ENCODE results near the gene DZIP3.
"Not testable (repeated sequence)": the region's sequence is repeated elsewhere in the genome, so short reads cannot be mapped to it uniquely, and the experiment has no call there.

The DZIP3 gene

GRCh38 chr3:108602249-108602934 lies 12.9 kb downstream of the DZIP3 start:
- DNase-seq = no peak

- no peak for DNase-seq
Measured at GRCh38 chr3:108602935-108603294, 13.4 kb downstream of the DZIP3 start.

- no peak for DNase-seq
Measured at GRCh38 chr3:108603691-108604090, 14.2 kb downstream of the DZIP3 start.

GRCh38 chr3:108605028-108605427 lies 15.5 kb downstream of the DZIP3 start:
- DNase-seq = no peak

- no peak for DNase-seq
Measured at GRCh38 chr3:108605491-108605890, 16.0 kb downstream of the DZIP3 start.

GRCh38 chr3:108608750-108609149 lies 19.2 kb downstream of the DZIP3 start:
- DNase-seq = no peak

- no peak for DNase-seq
Measured at GRCh38 chr3:108610651-108611050, 21.1 kb downstream of the DZIP3 start.

- DNase-seq = not testable (repeated sequence)
Measured at GRCh38 chr3:108616090-108616489, 26.6 kb downstream of the DZIP3 start.

GRCh38 chr3:108620250-108620649 lies 30.7 kb downstream of the DZIP3 start:
- DNase-seq = no peak

- no peak for DNase-seq
Measured at GRCh38 chr3:108623504-108623903, 34.0 kb downstream of the DZIP3 start.

GRCh38 chr3:108629974-108630373 lies 40.5 kb downstream of the DZIP3 start:
- DNase-seq = no peak

- no peak for DNase-seq
Measured at GRCh38 chr3:108642526-108642925, 53.0 kb downstream of the DZIP3 start.

- no peak for DNase-seq
Measured at GRCh38 chr3:108645364-108645763, 55.8 kb downstream of the DZIP3 start.

GRCh38 chr3:108655664-108656063 lies 66.1 kb downstream of the DZIP3 start:
- not testable (repeated sequence) for DNase-seq

- no peak for DNase-seq
Measured at GRCh38 chr3:108661699-108662098, 72.2 kb downstream of the DZIP3 start.

GRCh38 chr3:108662142-108662738 lies 72.7 kb downstream of the DZIP3 start:
- DNase-seq = no peak

GRCh38 chr3:108664266-108664665 lies 74.7 kb downstream of the DZIP3 start:
- DNase-seq = no peak

GRCh38 chr3:108667312-108667711 lies 77.8 kb downstream of the DZIP3 start:
- no peak for DNase-seq

- DNase-seq = no peak
Measured at GRCh38 chr3:108669208-108669607, 79.7 kb downstream of the DZIP3 start.

- no peak for DNase-seq
Measured at GRCh38 chr3:108672701-108673100, 83.2 kb downstream of the DZIP3 start.

GRCh38 chr3:108673988-108674661 lies 84.6 kb downstream of the DZIP3 start:
- DNase-seq = no peak

- DNase-seq = no peak
Measured at GRCh38 chr3:108677811-108678210, 88.3 kb downstream of the DZIP3 start.

GRCh38 chr3:108692286-108692685 lies 102.8 kb downstream of the DZIP3 start:
- not testable (repeated sequence) for DNase-seq

GRCh38 chr3:108698461-108698860 lies 108.9 kb downstream of the DZIP3 start:
- no peak for DNase-seq

Measured in T1000 (cell line).